Gastrocnemius medialis (tissue), 4 donors: Measurements from ENCODE around the gene AGAP5. TPM values are rescaled to one million over a fixed set of nuclear protein-coding genes. Genes with fewer than 3 reads are reported as not detected.
"Not testable (repeated sequence)": the region's sequence is repeated elsewhere in the genome, so short reads cannot be mapped to it uniquely, and the experiment has no call there.

Source experiments
- ATAC-seq, 2 donors: fragments of 150-250 bp; one replicate each; pipeline ENCODE4 v1.9.1; 2016
- DNase-seq, 2 donors: peaks; one replicate each; pipeline ENCODE4 v3.0.0-alpha.2; 2019
- H3K27ac ChIP-seq, 4 donors: fragments of 200-600 bp; sonication (generic); 1 replicate in 1 of 4; 2 replicates in 3 of 4; pipeline ENCODE4 v1.5.1; 2016 to 2018; ENCODE audit warnings: mild to moderate bottlenecking in 2 of 4, moderate library complexity in 1 of 4
- H3K27me3 ChIP-seq, 3 donors: fragments of 200-600 bp; sonication (generic) in 2 of 3; 1 replicate in 1 of 3; 2 replicates in 2 of 3; pipeline versions ENCODE4 v1.5.1 to v1.6.0; 2016 to 2019; ENCODE audit warnings: mild to moderate bottlenecking in 1 of 3, moderate library complexity in 1 of 3
- H3K36me3 ChIP-seq, 2 donors: fragments of 200-600 bp; sonication (generic) in 1 of 2; one replicate each; pipeline ENCODE4 v1.5.1; 2017 to 2018
- H3K4me1 ChIP-seq, 2 donors: fragments of 200-600 bp; sonication (generic) in 1 of 2; one replicate each; pipeline ENCODE4 v1.5.1; 2016 to 2017; ENCODE audit warnings: mild to moderate bottlenecking in 2 of 2
- H3K4me3 ChIP-seq, 4 donors: fragments of 200-600 bp; sonication (generic) in 3 of 4; 1 replicate in 1 of 4; 2 replicates in 3 of 4; pipeline ENCODE4 v1.5.1; 2016 to 2019; ENCODE audit warnings: mild to moderate bottlenecking in 2 of 4
- H3K9me3 ChIP-seq, 3 donors: fragments of 200-600 bp; sonication (generic) in 2 of 3; 1 replicate in 1 of 3; 2 replicates in 2 of 3; pipeline ENCODE4 v1.5.1; 2016 to 2019
- CTCF ChIP-seq, 5 experiments: fragments of 450-650 bp in 3 of 5; fragments of 200-600 bp in 2 of 5; sonication (generic) in 2 of 5; IDR thresholded peaks in 4 of 5; conservative IDR thresholded peaks in 1 of 5; 1 replicate in 4 of 5; 2 replicates in 1 of 5; pipeline ENCODE4 v1.5.1; 2016 to 2019; ENCODE audit warnings: antibody characterized with exemption in 5 of 5, mild to moderate bottlenecking in 3 of 5, moderate library complexity in 3 of 5
- POLR2A ChIP-seq, 2 donors: fragments of 450-650 bp; IDR thresholded peaks; one replicate each; pipeline ENCODE4 v1.6.1; 2017; ENCODE audit warnings: antibody characterized with exemption in 2 of 2, mild to moderate bottlenecking in 2 of 2, moderate library complexity in 2 of 2
- in situ Hi-C, 4 donors: fragments of 200-750 bp; cut with MboI; loops; one replicate each; pipeline versions ENCODE4 v1.15.0 to v1.8.0; 2017; ENCODE audit warnings: low sequenced_read_pairs in 4 of 4
- intact Hi-C: fragments of 100-400 bp; cut with DNase I; formaldehyde crosslinking; loops from one replicate; pipeline ENCODE4 v1.15.1; 2023; ENCODE audit warnings: low total_unique reads
- total RNA-seq, 4 donors: library from RNA; depleted of rRNA; stranded (reverse); fragments of >200 nt; gene quantifications; one replicate each; pipeline versions ENCODE4 v1.1.0 to v1.2.3, GENCODE V29; 2016

Gene AGAP5
- total RNA-seq, 4 donors from 2014 or later: 1.6 to 4.1 (median 3.1) TPM

- TF ChIP-seq POLR2A (IDR thresholded peaks at IDR 0.05) (no peak), CTCF (IDR thresholded peaks at IDR 0.05 in 4 of 5, conservative IDR thresholded peaks at IDR 0.05 in 1 of 5) (no peak)
- no peaks in the 10 kb centered on the region for H3K9me3 ChIP-seq
- peak overlapping the region; percentile 92 to 96 (median 93) for H3K27ac ChIP-seq
- H3K4me3 ChIP-seq: no peak overlapping the region
- peaks cover 29 to 31% of the 10 kb centered on the region in 2 donors for H3K4me1 ChIP-seq
- no peaks in the 10 kb centered on the region for H3K27me3 ChIP-seq
- DNase-seq: no peak
- H3K36me3 ChIP-seq: peaks cover 0 to 23% of the 10 kb centered on the region in 2 donors
- in situ Hi-C loops: no loop called here
- ATAC-seq: no peak
- intact Hi-C loops: no loop called here
Observed at GRCh38 chr10:73732426-73732825, 34.5 kb upstream of the AGAP5 start.

GRCh38 chr10:73731588-73732375 lies 33.9 kb upstream of the AGAP5 start:
- Histone ChIP-seq H3K27ac (peak overlapping the region; percentile 92 to 96 (median 93)), H3K27me3 (no peaks in the 10 kb centered on the region), H3K4me3 (peak overlapping the region; percentile 59 to 89 (median 82)), H3K4me1 (peaks cover 29 to 31% of the 10 kb centered on the region in 2 donors), H3K9me3 (no peaks in the 10 kb centered on the region), H3K36me3 (peaks cover 0 to 25% of the 10 kb centered on the region in 2 donors)
- in situ Hi-C loops (no loop called here), intact Hi-C loops (loop anchor here (2.0 kb wide), 1 partner anchor 77 kb away; no protein-coding TSS in a partner anchor)
- no peak for ATAC-seq
- TF ChIP-seq POLR2A (IDR thresholded peaks at IDR 0.05) (peak in 1 of 2 donors; percentile 28), CTCF (IDR thresholded peaks at IDR 0.05 in 4 of 5, conservative IDR thresholded peaks at IDR 0.05 in 1 of 5) (no peak)
- peak in 1 of 2 donors; percentile 37 for DNase-seq

- H3K4me1 ChIP-seq: peaks cover 28 to 29% of the 10 kb centered on the region in 2 donors
- no peaks in the 10 kb centered on the region for H3K27me3 ChIP-seq
- H3K4me3 ChIP-seq: peak overlapping the region; percentile 59 to 89 (median 82)
- ATAC-seq (peak; percentile 96 to 97), DNase-seq (peak; percentile 86 to 91)
- H3K9me3 ChIP-seq: no peaks in the 10 kb centered on the region
- H3K27ac ChIP-seq: peak overlapping the region; percentile 92 to 96 (median 93)
- TF ChIP-seq POLR2A (IDR thresholded peaks at IDR 0.05) (peak; percentile 72 to 85), CTCF (IDR thresholded peaks at IDR 0.05 in 4 of 5, conservative IDR thresholded peaks at IDR 0.05 in 1 of 5) (no peak)
- H3K36me3 ChIP-seq: peaks cover 0 to 39% of the 10 kb centered on the region in 2 donors
- in situ Hi-C loops: no loop called here
- intact Hi-C loops: loop anchor here (1.0 to 2.0 kb wide), 2 partner anchors 14 to 76 kb away; partner anchors contain the start of gene SEC24C
Observed at GRCh38 chr10:73730153-73730906, 32.4 kb upstream of the AGAP5 start.

- H3K36me3 ChIP-seq: peaks cover 0 to 44% of the 10 kb centered on the region in 2 donors
- H3K27ac ChIP-seq: peak overlapping the region; percentile 92 to 96 (median 93)
- in situ Hi-C loops, H3K9me3 ChIP-seq, H3K27me3 ChIP-seq: not testable (repeated sequence)
- peaks cover 25 to 29% of the 10 kb centered on the region in 2 donors for H3K4me1 ChIP-seq
- ATAC-seq: peak in 1 of 2 donors; percentile 34
- peak in 1 of 2 donors; percentile 48 for DNase-seq
- peak overlapping the region; percentile 59 to 89 (median 82) for H3K4me3 ChIP-seq
- intact Hi-C loops: loop anchor here (1.0 to 2.0 kb wide), 2 partner anchors 15 to 75 kb away; partner anchors contain the start of gene SEC24C
Observed at GRCh38 chr10:73729781-73730152, 31.9 kb upstream of the AGAP5 start.

- DNase-seq: no peak
- in situ Hi-C loops (no loop called here), intact Hi-C loops (no loop called here)
- H3K36me3 ChIP-seq: peaks cover 0 to 78% of the 10 kb centered on the region in 2 donors
- H3K27ac ChIP-seq: no peak overlapping the region
- H3K9me3 ChIP-seq: no peaks in the 10 kb centered on the region
- no peak overlapping the region for H3K4me3 ChIP-seq
- no peak for TF ChIP-seq CTCF (IDR thresholded peaks at IDR 0.05 in 4 of 5, conservative IDR thresholded peaks at IDR 0.05 in 1 of 5)
- no peak for TF ChIP-seq POLR2A (IDR thresholded peaks at IDR 0.05)
- peaks cover 0 to 3% of the 10 kb centered on the region in 2 donors for H3K4me1 ChIP-seq
- no peak for ATAC-seq
- H3K27me3 ChIP-seq: no peaks in the 10 kb centered on the region
Observed at GRCh38 chr10:73723516-73723915, 25.6 kb upstream of the AGAP5 start.

GRCh38 chr10:73720561-73720960 lies 22.7 kb upstream of the AGAP5 start:
- Histone ChIP-seq H3K4me1 (peaks cover 7 to 14% of the 10 kb centered on the region in 2 donors), H3K36me3 (peaks cover 0 to 79% of the 10 kb centered on the region in 2 donors), H3K27ac (peak overlapping the region in 1 of 4 donors; percentile 28)
- ATAC-seq, H3K27me3 ChIP-seq, DNase-seq, intact Hi-C loops, H3K4me3 ChIP-seq, H3K9me3 ChIP-seq, in situ Hi-C loops: not testable (repeated sequence)
